HCT116 (cell line): Measurements from ENCODE around the gene RNF220.

Experiments
- EGR1 ChIP-seq: IDR thresholded peaks from 2 replicates; pipeline ENCODE4 v1.6.1; 2012; ENCODE audit warnings: low read depth
- EZH2 ChIP-seq: fragments of 200-600 bp; sonication (generic); IDR thresholded peaks from 2 replicates; pipeline ENCODE4 v1.6.1; 2017; ENCODE audit warnings: antibody characterized with exemption, mixed run types
- MAX ChIP-seq: IDR thresholded peaks from 2 replicates; pipeline ENCODE4 v1.6.1; 2012
- POLR2A ChIP-seq: IDR thresholded peaks from 2 replicates; pipeline ENCODE4 v1.7.0; 2011; ENCODE audit warnings: borderline replicate concordance; ENCODE audit not compliant: insufficient read depth, insufficient read length; ENCODE audit errors: extremely low read depth
- POLR2AphosphoS5 ChIP-seq: IDR thresholded peaks from 2 replicates; pipeline ENCODE4 v1.6.1; 2011; ENCODE audit warnings: mild to moderate bottlenecking, low read depth, low read length, moderate library complexity
- RAD21 ChIP-seq: IDR thresholded peaks from 2 replicates; pipeline ENCODE4 v1.6.1; 2012; ENCODE audit warnings: low read depth, mild to moderate bottlenecking
- YY1 ChIP-seq: IDR thresholded peaks from 2 replicates; pipeline ENCODE4 v1.6.1; 2011; ENCODE audit warnings: low read length, low read depth, moderate library complexity, mild to moderate bottlenecking; ENCODE audit not compliant: insufficient replicate concordance; ENCODE audit errors: extremely low read depth
- TF ChIP-seq, protein P1 (sequence below), 3 experiments: fragments of 200-600 bp in 1 of 3; sonication (generic) in 1 of 3; IDR thresholded peaks in 2 of 3; conservative IDR thresholded peaks in 1 of 3; 2 replicates each; pipeline ENCODE4 v1.5.1; 2012 to 2017; ENCODE audit warnings: low read depth in 2 of 3, low read length in 2 of 3, antibody characterized with exemption in 1 of 3, borderline replicate concordance in 1 of 3, control low read depth in 1 of 3, mild to moderate bottlenecking in 1 of 3, mixed read lengths in 1 of 3, mixed run types in 1 of 3, moderate library complexity in 1 of 3; ENCODE audit not compliant: insufficient read depth in 1 of 3

- TF ChIP-seq, protein P1, sequence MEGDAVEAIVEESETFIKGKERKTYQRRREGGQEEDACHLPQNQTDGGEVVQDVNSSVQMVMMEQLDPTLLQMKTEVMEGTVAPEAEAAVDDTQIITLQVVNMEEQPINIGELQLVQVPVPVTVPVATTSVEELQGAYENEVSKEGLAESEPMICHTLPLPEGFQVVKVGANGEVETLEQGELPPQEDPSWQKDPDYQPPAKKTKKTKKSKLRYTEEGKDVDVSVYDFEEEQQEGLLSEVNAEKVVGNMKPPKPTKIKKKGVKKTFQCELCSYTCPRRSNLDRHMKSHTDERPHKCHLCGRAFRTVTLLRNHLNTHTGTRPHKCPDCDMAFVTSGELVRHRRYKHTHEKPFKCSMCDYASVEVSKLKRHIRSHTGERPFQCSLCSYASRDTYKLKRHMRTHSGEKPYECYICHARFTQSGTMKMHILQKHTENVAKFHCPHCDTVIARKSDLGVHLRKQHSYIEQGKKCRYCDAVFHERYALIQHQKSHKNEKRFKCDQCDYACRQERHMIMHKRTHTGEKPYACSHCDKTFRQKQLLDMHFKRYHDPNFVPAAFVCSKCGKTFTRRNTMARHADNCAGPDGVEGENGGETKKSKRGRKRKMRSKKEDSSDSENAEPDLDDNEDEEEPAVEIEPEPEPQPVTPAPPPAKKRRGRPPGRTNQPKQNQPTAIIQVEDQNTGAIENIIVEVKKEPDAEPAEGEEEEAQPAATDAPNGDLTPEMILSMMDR (IDR thresholded peaks at IDR 0.05 in 2 of 3, conservative IDR thresholded peaks at IDR 0.05 in 1 of 3; ENCODE audit: borderline replicate concordance in 1 of 3, insufficient read depth in 1 of 3, low read depth in 2 of 3, low read length in 2 of 3), result no peak
- TF ChIP-seq POLR2AphosphoS5 (no peak), RAD21 (no peak), EGR1 (no peak), POLR2A (no peak), MAX (no peak), EZH2 (no peak), YY1 (no peak)
Observed at GRCh38 chr1:44647896-44648295, 242.8 kb downstream of the RNF220 start.
